ENCODE results near the gene C11orf91. TPM values are rescaled to one million over a fixed set of nuclear protein-coding genes. Genes with fewer than 3 reads are reported as not detected.

C11orf91 gene
- total RNA-seq, 1 experiment from 2014 or later: 0.22 TPM

GRCh38 chr11:33657757-33658156 lies 42.9 kb downstream of the C11orf91 start:
- peaks cover 5% of the 10 kb centered on the region; the same call in 1 of the 2 replicates for H3K9me3 Mint-ChIP-seq
- no peak overlapping the region for H3K4me3 Mint-ChIP-seq
- DNase-seq (ENCODE audit: low spot score) (no peak), ATAC-seq (no peak)
- ChIA-PET CTCF (no interaction called here), POLR2A (no interaction called here)
- no peak overlapping the region for H3K27ac Mint-ChIP-seq
- no peaks in the 10 kb centered on the region for H3K27me3 Mint-ChIP-seq (ENCODE audit: low read depth)
- H3K36me3 Mint-ChIP-seq: no peaks in the 10 kb centered on the region
- TF ChIP-seq CBFB (CRISPR knock-in tag; IDR thresholded peaks at IDR 0.05; ENCODE audit: low read depth) (no peak), NFATC4 (CRISPR knock-in tag; IDR thresholded peaks at IDR 0.05) (no peak), ATF6 (CRISPR knock-in tag; IDR thresholded peaks at IDR 0.05) (no peak), ZNF423 (CRISPR knock-in tag; IDR thresholded peaks at IDR 0.05) (no peak), ZNF121 (CRISPR knock-in tag; IDR thresholded peaks at IDR 0.05) (no peak), MLX (CRISPR knock-in tag; IDR thresholded peaks at IDR 0.05) (no peak), ZNF219 (CRISPR knock-in tag; IDR thresholded peaks at IDR 0.05; ENCODE audit: borderline replicate concordance) (no peak), E2F5 (CRISPR knock-in tag; IDR thresholded peaks at IDR 0.05) (no peak), CREB1 (CRISPR knock-in tag; IDR thresholded peaks at IDR 0.05) (no peak), FOXP1 (CRISPR knock-in tag; IDR thresholded peaks at IDR 0.05; ENCODE audit: borderline replicate concordance) (no peak), NFYB (CRISPR knock-in tag; conservative IDR thresholded peaks at IDR 0.05; ENCODE audit: low read depth) (no peak)
- peaks cover 16% of the 10 kb centered on the region for H3K4me1 Mint-ChIP-seq

GRCh38 chr11:33656768-33657167 lies 43.9 kb downstream of the C11orf91 start:
- TF ChIP-seq, protein P1, sequence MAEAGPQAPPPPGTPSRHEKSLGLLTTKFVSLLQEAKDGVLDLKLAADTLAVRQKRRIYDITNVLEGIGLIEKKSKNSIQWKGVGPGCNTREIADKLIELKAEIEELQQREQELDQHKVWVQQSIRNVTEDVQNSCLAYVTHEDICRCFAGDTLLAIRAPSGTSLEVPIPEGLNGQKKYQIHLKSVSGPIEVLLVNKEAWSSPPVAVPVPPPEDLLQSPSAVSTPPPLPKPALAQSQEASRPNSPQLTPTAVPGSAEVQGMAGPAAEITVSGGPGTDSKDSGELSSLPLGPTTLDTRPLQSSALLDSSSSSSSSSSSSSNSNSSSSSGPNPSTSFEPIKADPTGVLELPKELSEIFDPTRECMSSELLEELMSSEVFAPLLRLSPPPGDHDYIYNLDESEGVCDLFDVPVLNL (CRISPR knock-in tag; IDR thresholded peaks at IDR 0.05; ENCODE audit: borderline replicate concordance, low read depth): no peak
- TF ChIP-seq ZNF121 (CRISPR knock-in tag; IDR thresholded peaks at IDR 0.05): no peak
- TF ChIP-seq TCF7 (CRISPR knock-in tag; IDR thresholded peaks at IDR 0.05; ENCODE audit: low read depth): no peak
- TF ChIP-seq MLX (CRISPR knock-in tag; IDR thresholded peaks at IDR 0.05): no peak
- TF ChIP-seq, protein P2, sequence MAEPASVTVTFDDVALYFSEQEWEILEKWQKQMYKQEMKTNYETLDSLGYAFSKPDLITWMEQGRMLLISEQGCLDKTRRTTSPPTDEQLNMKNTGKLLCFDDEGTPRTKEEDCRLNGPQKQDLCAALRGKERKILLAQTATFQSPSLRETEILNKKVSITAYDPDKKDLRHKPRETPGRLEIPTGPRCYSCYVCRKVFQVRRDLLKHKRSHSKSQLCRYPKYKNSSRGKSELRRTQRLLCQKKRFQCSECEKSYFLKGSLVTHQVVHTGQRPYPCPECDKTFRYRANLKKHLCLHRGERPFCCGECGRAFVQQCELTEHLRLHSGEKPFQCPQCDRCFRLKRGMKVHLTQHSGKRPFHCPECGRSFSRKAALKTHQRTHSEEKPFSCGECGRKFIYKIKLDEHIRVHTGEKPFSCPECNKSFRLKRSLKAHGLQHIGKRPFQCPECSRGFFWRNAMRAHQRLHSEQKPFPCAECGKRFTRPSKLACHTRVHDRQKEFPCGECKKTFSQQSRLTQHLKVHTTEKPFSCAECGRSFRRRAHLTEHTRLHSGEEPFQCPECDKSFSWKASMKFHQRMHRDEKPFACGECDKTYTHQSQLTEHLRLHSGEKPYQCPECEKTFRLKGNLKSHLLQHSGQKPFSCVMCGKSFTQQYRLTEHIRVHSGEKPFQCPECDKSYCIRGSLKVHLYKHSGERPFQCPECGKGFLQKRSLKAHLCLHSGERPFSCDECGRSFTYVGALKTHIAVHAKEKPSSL (CRISPR knock-in tag; conservative IDR thresholded peaks at IDR 0.05): no peak
- TF ChIP-seq AR (CRISPR knock-in tag; IDR thresholded peaks at IDR 0.05): no peak
- Mint-ChIP-seq H3K4me3 (no peak overlapping the region), H3K36me3 (no peaks in the 10 kb centered on the region), H3K27me3 (ENCODE audit: low read depth) (no peaks in the 10 kb centered on the region), H3K27ac (no peak overlapping the region), H3K9me3 (peaks cover 5% of the 10 kb centered on the region; the same call in 1 of the 2 replicates), H3K4me1 (peaks cover 10% of the 10 kb centered on the region)
- ChIA-PET POLR2A (no interaction called here), CTCF (no interaction called here)
- ATAC-seq (no peak), DNase-seq (ENCODE audit: low spot score) (no peak)
